ENCODE measurements around the gene HDLBP.

- TF ChIP-seq GATA2 (IDR thresholded peaks at IDR 0.05; ENCODE audit: low read depth, low read length) = no peak
- no peak for TF ChIP-seq GATA3 (IDR thresholded peaks at IDR 0.05; ENCODE audit: low read depth, low read length)
These were observed 98.0 kb downstream of the HDLBP start for GRCh38 chr2:241217320-241218031.

All from SH-SY5Y (cell line).